PC-3 (cell line): ENCODE results near the gene MED12L. TPM values are rescaled to one million over a fixed set of nuclear protein-coding genes. Genes with fewer than 3 reads are reported as not detected.

Experiments
- ATAC-seq: fragments of 200-7000 bp; cut with Tn5 transposase; 2 replicates; pipeline ENCODE4 v1.9.1; 2020; ENCODE audit warnings: mild to moderate bottlenecking, moderate library complexity
- BruUV-seq: library from RNA; stranded (reverse); fragments of 400-500 nt; replicated peaks from 2 replicates; lab custom pipeline; 2021; lab: Mats Ljungman, UMichigan
- CTCF ChIA-PET: fragments of 300-600 bp; sonication (Branson Sonifier 250); formaldehyde crosslinking; loops from one replicate; lab custom pipeline; 2022; ENCODE audit warnings: antibody characterized with exemption; lab: Charles Lee
- POLR2A ChIA-PET: fragments of 300-600 bp; sonication (Branson Sonifier 250); formaldehyde crosslinking; loops from one replicate; lab custom pipeline; 2022; ENCODE audit warnings: antibody characterized with exemption; ENCODE audit not compliant: unreplicated experiment; lab: Charles Lee
- DNase-seq: peaks from one replicate; pipeline ENCODE4 v3.0.0-alpha.2; 2015
- H2AFZ ChIP-seq: fragments of 300-600 bp; sonication (generic); 2 replicates; pipeline ENCODE4 v1.6.0; 2016; ENCODE audit warnings: antibody characterized with exemption, low read length
- H3F3A ChIP-seq: fragments of 300-600 bp; sonication (generic); one replicate; pipeline ENCODE4 v1.6.0; 2017; ENCODE audit warnings: antibody characterized with exemption, low read length, control low read depth, mild to moderate bottlenecking; ENCODE audit not compliant: unreplicated experiment
- H3K27ac ChIP-seq: fragments of 300-600 bp; sonication (generic); 2 replicates; pipeline ENCODE4 v1.5.1; 2016; ENCODE audit warnings: mild to moderate bottlenecking, low read length
- H3K27me3 ChIP-seq: fragments of 300-600 bp; sonication (generic); 2 replicates; pipeline ENCODE4 v1.6.1; 2016; ENCODE audit warnings: low read length, mixed read lengths
- H3K36me3 ChIP-seq: fragments of 300-600 bp; sonication (generic); 2 replicates; pipeline ENCODE4 v1.6.1; 2016; ENCODE audit warnings: low read depth, mixed run types, low read length, mixed read lengths
- H3K4me1 ChIP-seq: fragments of 300-600 bp; sonication (generic); 2 replicates; pipeline ENCODE4 v1.5.1; 2016; ENCODE audit warnings: low read length; ENCODE audit not compliant: insufficient read depth
- H3K4me2 ChIP-seq: fragments of 300-600 bp; sonication (generic); 2 replicates; pipeline ENCODE4 v1.6.0; 2016; ENCODE audit warnings: low read length
- H3K4me3 ChIP-seq: fragments of 300-600 bp; sonication (generic); 2 replicates; pipeline ENCODE4 v1.5.1; 2016; ENCODE audit warnings: mild to moderate bottlenecking, low read length, mixed read lengths
- H3K79me2 ChIP-seq: fragments of 300-600 bp; sonication (generic); 2 replicates; pipeline ENCODE4 v1.6.1; 2017; ENCODE audit warnings: low read length, mixed read lengths
- H3K9ac ChIP-seq: fragments of 300-600 bp; sonication (generic); 2 replicates; pipeline ENCODE4 v1.6.0; 2016; ENCODE audit warnings: mild to moderate bottlenecking, low read length
- H3K9me2 ChIP-seq: fragments of 300-600 bp; sonication (generic); replicated peaks from 2 replicates; pipeline ENCODE4 v1.6.1; 2016; ENCODE audit warnings: mixed run types, low read length, mixed read lengths
- H3K9me3 ChIP-seq: fragments of 300-600 bp; sonication (generic); 2 replicates; pipeline ENCODE4 v1.6.1; 2016; ENCODE audit warnings: low read length, mixed read lengths
- H4K20me1 ChIP-seq: fragments of 300-600 bp; sonication (generic); 2 replicates; pipeline ENCODE4 v1.6.1; 2016; ENCODE audit warnings: low read length, mixed read lengths
- CTCF ChIP-seq: fragments of 300-600 bp; sonication (generic); conservative IDR thresholded peaks from 2 replicates; pipeline ENCODE4 v1.5.1; 2017; ENCODE audit warnings: antibody characterized with exemption, low read depth, mild to moderate bottlenecking, low read length
- EZH2 ChIP-seq: fragments of 300-600 bp; sonication (generic); IDR thresholded peaks from one replicate; pipeline ENCODE4 v1.6.1; 2017; ENCODE audit warnings: antibody characterized with exemption, mild to moderate bottlenecking, low read length; ENCODE audit not compliant: unreplicated experiment
- EZH2phosphoT487 ChIP-seq: fragments of 300-600 bp; sonication (generic); IDR thresholded peaks from 2 replicates; pipeline ENCODE4 v1.6.1; 2018; ENCODE audit warnings: mild to moderate bottlenecking, antibody characterized with exemption, low read length, borderline replicate concordance
- intact Hi-C: fragments of 100-400 bp; cut with micrococcal nuclease; formaldehyde crosslinking; loops from 2 replicates; pipeline ENCODE4 v1.9.0; 2023
- total RNA-seq: library from RNA; depleted of rRNA; stranded (reverse); fragments of >200 nt; gene quantifications from 2 replicates; pipeline ENCODE4 v1.2.3, GENCODE V29; 2014

Gene MED12L
- total RNA-seq, 1 experiment from 2014 or later: 0.55 TPM

DNA sequence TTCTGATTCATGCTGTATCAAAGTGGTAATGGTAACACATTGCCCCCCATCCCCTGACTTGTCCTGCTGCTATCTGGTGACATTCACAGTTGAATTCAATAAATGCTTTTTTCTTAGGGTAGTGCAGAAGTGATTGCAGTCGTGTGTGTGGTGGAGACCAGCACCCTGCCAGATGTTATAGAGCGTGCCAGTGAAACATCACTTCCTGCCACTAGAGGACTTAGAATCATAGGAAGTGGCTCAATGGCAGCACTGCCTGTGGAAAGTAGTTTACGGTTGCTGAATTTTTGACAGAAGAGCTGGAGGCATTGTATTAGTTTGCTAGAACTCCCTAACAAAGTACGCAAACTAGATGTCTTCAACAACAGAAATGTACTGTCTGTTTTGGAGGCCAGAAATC lies 336.5 kb downstream of the MED12L start:
- no peak overlapping the region for H3K9ac ChIP-seq
- peaks cover 15% of the 10 kb centered on the region for H3K4me1 ChIP-seq
- ATAC-seq (no peak), DNase-seq (no peak)
- no peaks in the 10 kb centered on the region for H3K27me3 ChIP-seq
- H3K36me3 ChIP-seq: no peaks in the 10 kb centered on the region
- no peak overlapping the region for H3K4me2 ChIP-seq
- no peaks in the 10 kb centered on the region for H3F3A ChIP-seq
- BruUV-seq: no TSS peak
- H4K20me1 ChIP-seq: no peaks in the 10 kb centered on the region
- H3K79me2 ChIP-seq: no peaks in the 10 kb centered on the region
- ChIA-PET CTCF (no interaction called here), POLR2A (no interaction called here)
- intact Hi-C loops: loop anchor here (10.0 kb wide), 1 partner anchor 257 kb away; no protein-coding TSS in a partner anchor
- no peak overlapping the region for H2AFZ ChIP-seq
- H3K27ac ChIP-seq: no peak overlapping the region
- no peaks in the 10 kb centered on the region for H3K9me3 ChIP-seq
- no peaks in the 10 kb centered on the region for H3K9me2 ChIP-seq
- TF ChIP-seq EZH2: no peak
- TF ChIP-seq EZH2phosphoT487: no peak
- peak; percentile 23; the same call in 1 of the 2 replicates for TF ChIP-seq CTCF
- no peak overlapping the region for H3K4me3 ChIP-seq

- intact Hi-C loops: loop anchor here (10.0 kb wide), 1 partner anchor 258 kb away; no protein-coding TSS in a partner anchor
- no peaks in the 10 kb centered on the region for H3K36me3 ChIP-seq
- H3K4me3 ChIP-seq: no peak overlapping the region
- ATAC-seq (no peak), DNase-seq (no peak)
- no peak overlapping the region for H3K9ac ChIP-seq
- no peak overlapping the region for H3K4me2 ChIP-seq
- H3K4me1 ChIP-seq: peaks cover 15% of the 10 kb centered on the region
- no peak for TF ChIP-seq EZH2phosphoT487
- TF ChIP-seq CTCF: no peak
- no peak for TF ChIP-seq EZH2
- CTCF ChIA-PET: interaction anchor here (0.6 kb wide), 1 partner anchor 12 kb away, joined by 5 read pairs; no protein-coding TSS in a partner anchor
- H3K9me3 ChIP-seq: no peaks in the 10 kb centered on the region
- H2AFZ ChIP-seq: no peak overlapping the region
- H3K27me3 ChIP-seq: no peaks in the 10 kb centered on the region
- H4K20me1 ChIP-seq: no peaks in the 10 kb centered on the region
- H3K79me2 ChIP-seq: no peaks in the 10 kb centered on the region
- H3K27ac ChIP-seq: no peak overlapping the region
- POLR2A ChIA-PET: interaction anchor here (0.6 kb wide), 1 partner anchor 11 kb away, joined by 6 read pairs; no protein-coding TSS in a partner anchor
- H3F3A ChIP-seq: no peaks in the 10 kb centered on the region
- no TSS peak for BruUV-seq
- no peaks in the 10 kb centered on the region for H3K9me2 ChIP-seq
Measured at GRCh38 chr3:151423091-151423490, 337.6 kb downstream of the MED12L start.

GRCh38 chr3:151425627-151426340 lies 340.3 kb downstream of the MED12L start:
- intact Hi-C loops: loop anchor here (2.0 to 10.0 kb wide), 2 partner anchors 121 to 261 kb away; no protein-coding TSS in a partner anchor
- Histone ChIP-seq H3K27ac (no peak overlapping the region), H3K4me3 (no peak overlapping the region), H3K79me2 (no peaks in the 10 kb centered on the region), H2AFZ (0 out of 2 replicates have a peak overlapping the region, but pooled peaks have one; percentile 18), H3K9me2 (no peaks in the 10 kb centered on the region), H3K4me1 (peaks cover 15% of the 10 kb centered on the region), H3K27me3 (no peaks in the 10 kb centered on the region), H3K36me3 (no peaks in the 10 kb centered on the region), H4K20me1 (no peaks in the 10 kb centered on the region), H3K4me2 (no peak overlapping the region), H3K9ac (no peak overlapping the region), H3K9me3 (no peaks in the 10 kb centered on the region), H3F3A (no peaks in the 10 kb centered on the region)
- DNase-seq (no peak), ATAC-seq (peak; percentile 58)
- no TSS peak for BruUV-seq
- TF ChIP-seq EZH2phosphoT487 (no peak), EZH2 (no peak), CTCF (peak; percentile 76)
- POLR2A ChIA-PET: no interaction called here
- CTCF ChIA-PET: interaction anchor here (0.5 to 0.7 kb wide), 2 partner anchors 13 to 15 kb away, joined by 3 read pairs; no protein-coding TSS in a partner anchor
